22Rv1 (cell line): ENCODE measurements around the gene GNPTAB.
"Not testable (repeated sequence)": the region's sequence is repeated elsewhere in the genome, so short reads cannot be mapped to it uniquely, and the experiment has no call there.

Experiments
- H3K27ac ChIP-seq: fragments of 450-650 bp; 2 replicates; pipeline ENCODE4 v1.5.1; 2017
- CTCF ChIP-seq: fragments of 450-650 bp; IDR thresholded peaks from 2 replicates; pipeline ENCODE4 v1.5.1; 2017; ENCODE audit warnings: mild to moderate bottlenecking
- ZFX ChIP-seq: fragments of 450-650 bp; IDR thresholded peaks from 2 replicates; pipeline ENCODE4 v1.6.1; 2017; ENCODE audit warnings: antibody characterized with exemption, borderline replicate concordance

GNPTAB gene

GRCh38 chr12:101857043-101857558, 26.3 kb upstream of the GNPTAB start:
- TF ChIP-seq CTCF, result no peak
- TF ChIP-seq ZFX, result no peak
- H3K27ac ChIP-seq, result no peak overlapping the region

GRCh38 chr12:101856614-101857013, 25.9 kb upstream of the GNPTAB start:
- not testable (repeated sequence) for H3K27ac ChIP-seq

- no peak overlapping the region for H3K27ac ChIP-seq
Measured at GRCh38 chr12:101855976-101856375, 25.2 kb upstream of the GNPTAB start.

GRCh38 chr12:101855364-101855884, 24.7 kb upstream of the GNPTAB start:
- H3K27ac ChIP-seq, result no peak overlapping the region
- TF ChIP-seq ZFX (no peak), CTCF (no peak)

More at GRCh38 chr12:101855976-101856375, 25.2 kb upstream of the GNPTAB start:
- TF ChIP-seq CTCF, result no peak
- no peak for TF ChIP-seq ZFX

- no peak for TF ChIP-seq CTCF
- TF ChIP-seq ZFX, result no peak
- no peak overlapping the region for H3K27ac ChIP-seq
Measured at GRCh38 chr12:101854747-101855146, 24.0 kb upstream of the GNPTAB start.

GRCh38 chr12:101852998-101853397, 22.2 kb upstream of the GNPTAB start:
- no peak overlapping the region for H3K27ac ChIP-seq
- TF ChIP-seq ZFX (no peak), CTCF (no peak)

GRCh38 chr12:101850199-101850598, 19.4 kb upstream of the GNPTAB start:
- H3K27ac ChIP-seq, result no peak overlapping the region
- TF ChIP-seq CTCF, result no peak
- no peak for TF ChIP-seq ZFX

- TF ChIP-seq CTCF (no peak), ZFX (no peak)
- H3K27ac ChIP-seq, result no peak overlapping the region
Measured at GRCh38 chr12:101847325-101847724, 16.6 kb upstream of the GNPTAB start.
